ENCODE data around the gene PPP1R12B. TPM values are rescaled to one million over a fixed set of nuclear protein-coding genes. Genes with fewer than 3 reads are reported as not detected.
"Not testable (repeated sequence)": the region's sequence is repeated elsewhere in the genome, so short reads cannot be mapped to it uniquely, and the experiment has no call there.

PPP1R12B gene
- total RNA-seq, 2 experiments from 2014 or later: 26.9 to 27.7 TPM

DNA sequence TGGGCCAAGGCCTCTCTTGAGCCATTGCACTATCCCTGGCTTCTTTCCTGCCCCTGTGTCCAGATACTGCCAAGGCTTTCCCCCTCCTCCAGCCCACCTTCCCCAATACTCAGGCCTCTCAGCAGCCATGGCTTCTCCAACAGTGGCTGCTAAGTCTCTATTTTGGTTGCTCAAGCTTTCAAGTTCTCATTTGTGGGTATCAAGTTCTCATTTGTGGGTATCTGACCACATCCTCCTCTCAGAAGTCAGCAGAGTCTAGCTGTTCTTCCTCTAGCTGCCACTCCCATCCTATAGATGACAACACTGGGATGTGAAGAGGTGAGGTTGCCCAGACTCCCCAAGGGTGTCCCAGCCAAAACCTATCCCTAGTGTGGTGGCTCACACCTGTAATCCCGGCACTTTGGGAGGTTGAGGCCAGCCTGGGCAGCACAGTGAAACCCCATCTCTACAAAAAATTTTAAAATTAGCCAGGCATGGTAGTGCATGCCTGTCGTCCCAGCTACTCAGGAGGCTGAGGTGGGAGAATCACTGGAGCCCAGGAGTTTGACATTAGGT, 280.8 kb downstream of the PPP1R12B start:
- Mint-ChIP-seq H3K27me3 (peaks cover 43% of the 10 kb centered on the region), H3K4me1 (peaks cover 22% of the 10 kb centered on the region), H3K4me3 (peak overlapping the region; percentile 63), H3K27ac (peak overlapping the region; percentile 26)
- DNase-seq (peak; percentile 56), ATAC-seq (ENCODE audit: low read depth) (peak; percentile 87)
- H3K9me3 Mint-ChIP-seq, H3K36me3 Mint-ChIP-seq, POLR2A ChIA-PET: not testable (repeated sequence)

DNA sequence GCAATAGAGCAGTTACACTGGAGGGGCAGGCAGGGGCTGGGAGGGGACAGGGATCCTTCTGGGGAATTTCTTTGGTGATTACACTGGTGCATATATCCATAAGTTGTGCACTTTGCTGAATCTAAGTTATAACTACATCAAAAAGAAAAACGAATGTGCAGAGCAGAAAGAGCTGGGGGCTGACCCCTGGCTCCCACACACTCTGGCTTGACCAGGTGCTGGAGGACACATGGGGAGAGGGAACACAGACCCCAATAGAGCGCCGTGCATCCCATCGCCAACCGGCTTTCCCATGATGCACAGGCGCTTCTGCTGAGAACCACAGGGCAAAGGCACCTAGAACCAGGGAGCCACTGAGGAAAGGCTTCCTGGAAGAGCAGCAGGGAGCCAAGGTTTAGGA, 281.6 kb downstream of the PPP1R12B start:
- Mint-ChIP-seq H3K27me3 (peaks cover 44% of the 10 kb centered on the region), H3K27ac (peak overlapping the region; percentile 21), H3K4me1 (peaks cover 22% of the 10 kb centered on the region)
- H3K36me3 Mint-ChIP-seq; DNase-seq; H3K9me3 Mint-ChIP-seq; H3K4me3 Mint-ChIP-seq; POLR2A ChIA-PET; ATAC-seq (ENCODE audit: low read depth): not testable (repeated sequence)

DNA sequence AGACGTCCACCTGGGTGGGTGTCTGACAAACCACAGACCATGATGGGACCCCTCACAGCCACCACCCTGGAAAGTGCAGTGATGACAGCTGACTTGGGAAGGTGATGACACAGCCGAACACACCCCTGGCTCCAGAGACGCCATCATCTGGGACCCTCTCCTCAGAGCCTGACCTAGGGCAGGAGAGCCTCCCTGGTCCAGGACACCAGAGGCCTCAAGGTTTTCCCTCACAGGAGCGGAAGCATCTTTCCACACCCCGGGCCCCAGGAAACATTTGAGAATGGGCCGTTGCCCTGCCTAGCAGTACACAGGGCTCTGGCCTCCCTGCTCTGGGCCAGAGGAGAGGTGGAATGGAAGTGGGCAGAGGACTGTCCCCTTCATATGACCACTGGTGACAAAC, 282.0 kb downstream of the PPP1R12B start:
- Mint-ChIP-seq H3K27me3 (peaks cover 48% of the 10 kb centered on the region), H3K36me3 (no peaks in the 10 kb centered on the region), H3K4me1 (peaks cover 22% of the 10 kb centered on the region), H3K9me3 (no peaks in the 10 kb centered on the region), H3K4me3 (no peak overlapping the region), H3K27ac (no peak overlapping the region)
- POLR2A ChIA-PET: no interaction called here
- DNase-seq (no peak), ATAC-seq (ENCODE audit: low read depth) (no peak)

DNA sequence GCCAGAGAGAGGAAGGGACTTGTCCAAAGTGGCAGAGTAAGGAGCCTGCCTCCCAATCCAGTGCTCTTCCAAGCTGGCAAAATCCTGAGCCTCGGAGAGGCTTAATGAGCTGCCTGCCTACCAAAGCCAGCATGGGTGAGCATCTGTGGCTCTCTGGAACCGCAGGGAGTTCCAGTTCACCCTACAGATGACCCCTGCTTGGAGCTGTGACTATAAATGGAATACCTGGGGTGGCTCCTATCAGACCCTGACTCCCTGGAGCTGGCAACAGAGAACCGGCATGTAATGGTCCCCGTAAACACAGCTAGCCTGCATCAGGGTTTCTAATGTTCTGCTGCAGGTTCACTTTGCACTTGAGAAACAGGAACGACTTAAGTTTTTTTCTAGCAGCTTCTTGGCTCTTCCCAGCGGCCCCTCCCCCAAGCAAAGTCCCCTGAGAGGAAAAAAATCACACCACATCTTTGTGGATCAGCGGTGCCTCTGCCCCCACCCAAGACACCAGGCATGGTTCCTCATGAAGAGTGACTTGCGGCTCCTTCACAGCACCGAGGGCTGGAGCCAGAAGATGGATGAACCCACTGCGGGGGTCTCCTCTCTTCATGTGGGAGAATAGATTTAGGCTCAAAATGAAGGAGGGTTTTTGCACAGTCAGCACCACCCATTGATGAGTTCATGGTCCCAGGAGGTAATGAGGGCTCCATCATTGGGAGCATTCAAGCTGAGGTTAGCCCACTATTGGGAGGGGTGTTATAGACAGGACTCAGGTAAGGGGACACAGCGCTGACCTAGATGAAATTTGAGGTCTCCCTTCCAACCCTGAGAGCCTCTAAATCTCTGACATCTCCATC, 282.8 kb downstream of the PPP1R12B start:
- Mint-ChIP-seq H3K4me3 (no peak overlapping the region), H3K36me3 (no peaks in the 10 kb centered on the region), H3K4me1 (peaks cover 22% of the 10 kb centered on the region), H3K9me3 (no peaks in the 10 kb centered on the region), H3K27ac (no peak overlapping the region), H3K27me3 (peaks cover 54% of the 10 kb centered on the region)
- ATAC-seq (ENCODE audit: low read depth) (no peak), DNase-seq (no peak)
- POLR2A ChIA-PET: no interaction called here

DNA sequence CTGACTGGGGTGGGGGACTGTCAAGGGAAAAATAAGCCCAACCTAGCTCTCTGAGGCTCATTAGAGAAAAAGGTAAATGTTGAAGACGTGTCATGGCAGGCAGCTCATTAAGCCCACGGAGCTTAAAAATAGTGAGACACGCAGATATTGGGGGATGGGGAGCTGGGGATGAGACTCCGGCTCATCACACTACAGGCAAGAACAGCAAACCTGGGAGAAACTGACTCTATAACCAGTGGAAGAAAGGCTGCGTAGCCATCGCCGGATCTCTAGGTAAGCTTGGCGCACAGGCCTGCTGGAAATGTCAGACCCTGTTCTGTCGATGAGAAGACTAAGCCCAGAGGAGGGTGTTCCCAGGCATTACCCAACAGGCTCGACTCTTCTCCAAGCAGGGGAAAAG, 283.7 kb downstream of the PPP1R12B start:
- POLR2A ChIA-PET: no interaction called here
- DNase-seq (no peak), ATAC-seq (ENCODE audit: low read depth) (no peak)
- no peak overlapping the region for H3K27ac Mint-ChIP-seq
- no peaks in the 10 kb centered on the region for H3K9me3 Mint-ChIP-seq
- H3K4me1 Mint-ChIP-seq: peaks cover 20% of the 10 kb centered on the region
- H3K27me3 Mint-ChIP-seq: peaks cover 56% of the 10 kb centered on the region
- no peak overlapping the region for H3K4me3 Mint-ChIP-seq
- no peaks in the 10 kb centered on the region for H3K36me3 Mint-ChIP-seq

DNA sequence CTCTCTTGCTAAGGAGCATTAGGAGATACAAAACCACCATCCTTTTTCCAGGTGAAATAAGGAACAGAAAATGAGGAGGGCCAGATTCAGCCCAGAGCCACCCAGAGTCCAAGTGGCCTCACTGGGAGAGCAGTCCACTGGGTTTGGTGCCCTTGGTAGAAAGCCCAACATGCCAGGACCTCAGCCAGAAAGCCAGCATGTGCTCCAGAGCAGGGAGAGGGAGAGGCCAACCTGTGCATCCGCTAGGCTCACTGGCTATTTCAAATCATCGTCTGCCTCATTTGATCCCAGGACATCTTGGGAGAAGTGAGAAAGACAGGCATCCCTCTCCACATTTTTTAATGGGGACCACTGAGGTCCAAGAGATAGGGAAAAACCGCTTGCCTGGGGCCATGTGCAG, 287.7 kb downstream of the PPP1R12B start:
- H3K9me3 Mint-ChIP-seq; H3K36me3 Mint-ChIP-seq; H3K27ac Mint-ChIP-seq; H3K4me1 Mint-ChIP-seq; POLR2A ChIA-PET; ATAC-seq (ENCODE audit: low read depth); DNase-seq; H3K4me3 Mint-ChIP-seq: not testable (repeated sequence)
- H3K27me3 Mint-ChIP-seq: peaks cover 73% of the 10 kb centered on the region

DNA sequence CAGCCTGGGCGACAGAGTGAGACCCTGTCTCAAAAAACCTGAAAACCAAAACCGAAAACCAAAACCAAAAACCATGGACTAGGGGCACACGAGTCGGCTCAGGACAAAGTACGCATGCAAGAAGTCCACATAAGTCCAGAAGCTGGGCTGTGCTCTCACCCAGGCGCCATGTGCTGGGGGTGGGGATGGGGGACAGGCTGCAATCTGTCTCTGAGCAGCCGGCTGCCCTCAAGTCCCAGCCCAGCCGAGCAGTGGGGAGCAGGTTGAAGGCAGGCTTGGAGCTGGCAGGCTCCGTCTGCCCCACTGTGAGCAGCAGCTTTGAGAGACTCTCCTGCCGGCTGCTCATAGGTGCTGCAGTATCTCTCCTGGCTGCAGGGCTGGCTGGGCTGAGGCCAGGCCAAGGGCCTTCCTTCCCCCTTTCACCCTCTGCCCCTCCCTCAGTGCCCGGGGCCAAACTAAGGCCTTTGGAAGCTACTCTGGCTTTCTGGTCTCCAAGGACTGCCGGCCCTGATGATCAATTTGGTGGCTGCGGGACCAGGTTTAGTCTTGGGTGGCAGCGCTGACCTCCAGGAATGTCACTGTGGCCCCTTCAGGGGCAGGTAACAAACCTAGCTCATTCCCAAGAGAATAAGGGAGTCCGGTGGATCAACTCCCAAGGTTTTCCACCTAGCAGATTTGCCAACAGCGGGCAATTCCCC, 289.0 kb downstream of the PPP1R12B start:
- H3K27me3 Mint-ChIP-seq: peaks cover 77% of the 10 kb centered on the region
- POLR2A ChIA-PET; H3K4me1 Mint-ChIP-seq; ATAC-seq (ENCODE audit: low read depth); DNase-seq; H3K36me3 Mint-ChIP-seq; H3K9me3 Mint-ChIP-seq; H3K4me3 Mint-ChIP-seq; H3K27ac Mint-ChIP-seq: not testable (repeated sequence)

DNA sequence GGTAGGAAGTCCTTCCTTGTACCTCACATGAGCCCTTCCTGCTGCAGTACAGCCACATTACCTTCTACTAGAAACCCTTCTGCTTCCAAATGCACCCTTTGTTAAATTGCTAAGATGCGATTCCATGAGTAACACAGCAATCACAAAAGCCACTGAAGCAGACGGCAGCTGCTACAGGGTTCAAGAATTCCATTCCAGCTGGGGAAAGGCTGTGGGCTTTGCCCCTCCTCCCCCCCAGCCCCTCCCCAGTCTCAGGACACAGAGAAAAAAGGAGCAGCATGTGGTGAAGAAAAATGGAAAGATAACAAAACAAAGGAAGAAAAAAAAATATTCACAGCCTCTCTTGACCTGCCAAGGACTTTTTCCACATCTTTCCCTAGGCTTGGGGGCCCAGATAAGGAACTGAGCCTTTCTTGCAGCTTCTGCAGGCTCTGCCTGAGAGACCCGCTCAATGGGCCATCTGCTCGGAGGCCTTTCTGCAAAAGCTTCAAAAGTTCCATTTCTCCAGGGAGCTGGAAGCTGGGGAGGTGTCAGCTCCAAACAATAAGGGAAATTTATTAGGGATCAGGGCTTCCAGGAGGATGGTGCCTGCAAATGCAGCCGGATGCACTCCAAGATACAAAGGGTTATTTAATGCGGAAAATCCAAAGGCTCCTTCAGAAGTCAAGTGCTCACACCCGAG, 289.7 kb downstream of the PPP1R12B start:
- no peak for DNase-seq
- Mint-ChIP-seq H3K4me1 (peaks cover 2% of the 10 kb centered on the region), H3K4me3 (no peak overlapping the region), H3K9me3 (no peaks in the 10 kb centered on the region), H3K27ac (no peak overlapping the region), H3K27me3 (peaks cover 79% of the 10 kb centered on the region), H3K36me3 (no peaks in the 10 kb centered on the region)
- POLR2A ChIA-PET: no interaction called here
- no peak for ATAC-seq (ENCODE audit: low read depth)

DNA sequence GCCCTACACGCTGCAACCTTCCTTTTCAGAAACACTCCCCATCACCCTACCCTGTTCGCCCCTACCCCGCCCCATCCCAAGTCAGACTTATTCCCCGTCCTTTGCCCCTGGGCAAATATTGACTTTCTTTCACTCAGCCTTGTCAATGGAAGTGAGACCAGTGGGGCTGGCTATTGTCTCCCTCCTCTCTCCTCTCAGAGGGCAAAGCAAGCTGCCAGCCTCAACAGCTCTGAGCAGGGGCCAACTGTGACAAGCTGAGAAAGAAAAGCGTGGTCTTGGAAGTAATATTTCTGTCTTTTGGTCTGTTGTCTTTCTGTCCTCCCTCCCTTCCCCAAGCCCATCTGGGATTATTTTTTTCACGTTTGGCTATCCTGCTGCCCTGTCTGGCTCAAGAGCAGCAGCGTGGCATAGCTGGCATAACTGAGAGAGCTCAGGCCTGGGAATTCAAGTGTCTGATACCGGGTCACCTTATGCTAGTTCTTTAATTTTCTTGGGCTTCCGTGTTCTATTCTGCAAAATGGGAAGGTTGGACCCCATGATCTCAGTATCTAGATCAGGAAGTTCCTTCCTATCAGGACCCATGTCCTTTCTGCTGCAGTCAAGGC, 290.3 kb downstream of the PPP1R12B start:
- H3K4me1 Mint-ChIP-seq; ATAC-seq (ENCODE audit: low read depth); POLR2A ChIA-PET; DNase-seq; H3K4me3 Mint-ChIP-seq; H3K36me3 Mint-ChIP-seq; H3K27ac Mint-ChIP-seq; H3K9me3 Mint-ChIP-seq: not testable (repeated sequence)
- peaks cover 79% of the 10 kb centered on the region for H3K27me3 Mint-ChIP-seq

DNA sequence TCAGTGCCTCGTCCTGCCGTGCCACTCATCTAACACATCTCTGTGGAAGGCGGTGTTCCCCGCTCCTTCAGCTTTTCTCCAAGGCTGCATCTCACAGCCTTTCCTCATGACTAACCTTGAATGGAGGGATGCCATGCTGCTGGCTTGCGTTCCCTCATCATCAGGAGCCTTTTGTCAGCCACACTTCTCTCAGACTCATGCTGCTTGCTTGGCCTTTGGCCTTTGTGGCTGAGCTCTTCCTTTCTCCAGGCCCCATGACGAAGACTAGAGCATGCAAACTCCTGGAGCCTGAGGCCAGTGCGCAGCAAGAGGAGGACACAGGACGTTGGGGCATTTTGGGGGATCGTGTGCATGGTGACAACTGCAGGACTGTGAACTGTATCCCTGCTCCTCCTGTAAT, 291.0 kb downstream of the PPP1R12B start:
- ATAC-seq (ENCODE audit: low read depth) (no peak), DNase-seq (no peak)
- POLR2A ChIA-PET: no interaction called here
- H3K27me3 Mint-ChIP-seq: peaks cover 80% of the 10 kb centered on the region
- no peak overlapping the region for H3K4me3 Mint-ChIP-seq
- no peaks in the 10 kb centered on the region for H3K36me3 Mint-ChIP-seq
- no peaks in the 10 kb centered on the region for H3K9me3 Mint-ChIP-seq
- H3K4me1 Mint-ChIP-seq: peaks cover 9% of the 10 kb centered on the region
- H3K27ac Mint-ChIP-seq: no peak overlapping the region

DNA sequence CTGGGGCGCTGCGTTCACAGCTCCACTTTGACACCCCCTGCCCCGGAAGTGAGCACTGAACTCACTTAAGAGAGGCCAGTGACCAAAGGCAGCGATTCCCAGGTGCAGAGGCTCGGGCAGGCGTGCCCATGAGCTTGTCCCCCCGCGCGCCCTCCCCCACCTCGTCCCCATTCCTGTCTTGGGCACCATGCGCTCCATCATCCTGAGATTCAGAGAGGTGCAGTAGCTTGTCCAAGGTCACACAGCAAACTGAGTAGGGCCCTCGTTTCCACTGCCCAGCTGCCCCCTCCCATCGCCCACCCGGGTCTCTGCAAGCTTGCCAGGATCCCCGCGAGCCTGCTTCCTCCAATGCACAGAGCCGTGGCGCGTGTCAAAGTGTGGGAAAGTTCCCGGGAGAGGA, 293.7 kb downstream of the PPP1R12B start:
- Mint-ChIP-seq H3K27me3 (peaks cover 91% of the 10 kb centered on the region), H3K9me3 (no peaks in the 10 kb centered on the region), H3K4me1 (peaks cover 9% of the 10 kb centered on the region), H3K27ac (no peak overlapping the region), H3K36me3 (no peaks in the 10 kb centered on the region), H3K4me3 (no peak overlapping the region)
- POLR2A ChIA-PET: no interaction called here
- ATAC-seq (ENCODE audit: low read depth): no peak
- no peak for DNase-seq

Data from activated naive CD8-positive, alpha-beta T cell treated with anti-CD3 and anti-CD28 coated beads, Interleukin-2, amount 10 ng/mL, durations not matched to agents 7 days and 5 days (primary cell).